Measurements from ENCODE around the gene GRIFIN.

GRIFIN gene

GRCh38 chr7:2498708-2499107, 22.5 kb upstream of the GRIFIN start:
- no peak overlapping the region for H3K4me3 ChIP-seq (ENCODE audit: low read length)
- no peak for DNase-seq (ENCODE audit: low read depth)
- TF ChIP-seq, protein P1, sequence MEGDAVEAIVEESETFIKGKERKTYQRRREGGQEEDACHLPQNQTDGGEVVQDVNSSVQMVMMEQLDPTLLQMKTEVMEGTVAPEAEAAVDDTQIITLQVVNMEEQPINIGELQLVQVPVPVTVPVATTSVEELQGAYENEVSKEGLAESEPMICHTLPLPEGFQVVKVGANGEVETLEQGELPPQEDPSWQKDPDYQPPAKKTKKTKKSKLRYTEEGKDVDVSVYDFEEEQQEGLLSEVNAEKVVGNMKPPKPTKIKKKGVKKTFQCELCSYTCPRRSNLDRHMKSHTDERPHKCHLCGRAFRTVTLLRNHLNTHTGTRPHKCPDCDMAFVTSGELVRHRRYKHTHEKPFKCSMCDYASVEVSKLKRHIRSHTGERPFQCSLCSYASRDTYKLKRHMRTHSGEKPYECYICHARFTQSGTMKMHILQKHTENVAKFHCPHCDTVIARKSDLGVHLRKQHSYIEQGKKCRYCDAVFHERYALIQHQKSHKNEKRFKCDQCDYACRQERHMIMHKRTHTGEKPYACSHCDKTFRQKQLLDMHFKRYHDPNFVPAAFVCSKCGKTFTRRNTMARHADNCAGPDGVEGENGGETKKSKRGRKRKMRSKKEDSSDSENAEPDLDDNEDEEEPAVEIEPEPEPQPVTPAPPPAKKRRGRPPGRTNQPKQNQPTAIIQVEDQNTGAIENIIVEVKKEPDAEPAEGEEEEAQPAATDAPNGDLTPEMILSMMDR (IDR thresholded peaks at IDR 0.05; ENCODE audit: insufficient read depth, low read depth, low read length, missing control alignments), result no peak

DNA sequence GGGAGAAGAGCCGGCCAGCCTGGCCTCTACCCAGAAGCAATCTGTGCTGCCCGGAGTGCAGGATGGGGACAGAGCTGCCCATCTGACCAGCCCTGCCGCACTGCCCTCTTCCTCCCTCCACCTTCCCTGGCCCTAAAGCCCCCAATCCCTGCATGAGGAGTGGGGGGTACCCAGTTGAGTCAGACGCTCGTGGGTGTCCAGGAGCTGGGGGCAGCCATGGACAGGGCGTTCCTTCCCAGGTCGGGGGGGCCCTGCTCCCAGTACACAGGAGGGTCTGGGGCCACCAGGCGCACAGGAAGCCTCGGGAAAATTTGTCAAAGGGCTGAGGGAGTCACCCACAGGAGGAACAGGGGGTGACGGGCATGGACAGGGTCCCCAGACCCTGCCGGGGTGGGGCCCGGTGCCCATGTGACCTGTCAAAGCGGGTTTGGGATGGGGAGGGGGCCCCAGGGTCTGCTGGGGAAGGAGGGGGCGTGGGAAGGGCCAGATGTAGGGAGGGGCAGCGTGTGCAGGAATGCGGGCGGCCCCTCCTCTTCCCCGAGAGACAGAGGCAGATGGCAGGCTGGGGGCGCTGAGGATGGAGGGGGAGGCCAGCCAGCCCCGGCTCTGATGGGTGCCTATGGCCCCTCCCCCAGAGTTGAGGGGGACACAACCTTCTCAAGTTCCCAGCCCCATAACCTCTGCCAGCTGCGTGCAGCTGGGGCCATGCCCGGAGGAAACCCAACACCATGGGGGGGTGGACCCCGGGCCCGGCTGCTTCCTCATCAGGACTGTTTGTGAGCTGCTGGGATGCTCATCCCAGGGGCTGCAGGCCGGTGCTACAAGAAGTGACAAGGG, 21.5 kb upstream of the GRIFIN start:
- DNase-seq (ENCODE audit: low read depth), result no peak
- TF ChIP-seq, protein P1 (IDR thresholded peaks at IDR 0.05; ENCODE audit: insufficient read depth, low read depth, low read length, missing control alignments), result no peak
- no peak overlapping the region for H3K4me3 ChIP-seq (ENCODE audit: low read length)

DNA sequence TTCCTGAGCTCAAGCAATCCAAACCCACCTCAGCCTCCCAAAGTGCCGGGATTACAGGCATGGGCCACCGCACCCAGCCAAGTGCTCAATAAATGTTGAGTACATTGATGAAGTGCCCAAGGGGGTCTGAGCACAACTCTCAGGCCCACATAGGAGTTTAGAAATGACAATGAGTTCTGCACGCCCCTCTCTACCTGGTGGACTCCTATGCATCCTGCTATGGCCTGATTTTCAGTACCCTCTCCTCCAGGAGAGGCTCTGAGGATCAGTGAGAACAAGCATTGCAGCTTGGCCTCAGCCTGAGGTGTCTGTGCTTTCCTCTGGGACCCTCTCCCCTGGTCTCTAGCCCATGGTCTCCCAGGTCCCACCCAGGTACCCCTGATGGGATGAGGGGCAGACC, 20.9 kb upstream of the GRIFIN start:
- TF ChIP-seq, protein P1 (IDR thresholded peaks at IDR 0.05; ENCODE audit: insufficient read depth, low read depth, low read length, missing control alignments), result no peak
- H3K4me3 ChIP-seq (ENCODE audit: low read length), result no peak overlapping the region

GRCh38 chr7:2496375-2496774, 20.2 kb upstream of the GRIFIN start:
- TF ChIP-seq, protein P1 (IDR thresholded peaks at IDR 0.05; ENCODE audit: insufficient read depth, low read depth, low read length, missing control alignments), result no peak
- DNase-seq (ENCODE audit: low read depth), result no peak
- no peak overlapping the region for H3K4me3 ChIP-seq (ENCODE audit: low read length)

More for the DNA sequence above, 20.9 kb upstream of the GRIFIN start:
- DNase-seq (ENCODE audit: low read depth), result no peak

- DNase-seq (ENCODE audit: low read depth), result no peak
- TF ChIP-seq, protein P1 (IDR thresholded peaks at IDR 0.05; ENCODE audit: insufficient read depth, low read depth, low read length, missing control alignments), result no peak
- H3K4me3 ChIP-seq (ENCODE audit: low read length), result no peak overlapping the region
These were observed 19.5 kb upstream of the GRIFIN start for GRCh38 chr7:2495418-2496299.

GRCh38 chr7:2494191-2495130, 18.3 kb upstream of the GRIFIN start:
- H3K4me3 ChIP-seq (ENCODE audit: low read length), result no peak overlapping the region
- no peak for DNase-seq (ENCODE audit: low read depth)
- TF ChIP-seq, protein P1 (IDR thresholded peaks at IDR 0.05; ENCODE audit: insufficient read depth, low read depth, low read length, missing control alignments), result no peak

Data from epithelial cell of esophagus (primary cell).